IMR-90 (cell line): ENCODE measurements around the gene CCND1.

Experiments used
- CEBPB ChIP-seq: IDR thresholded peaks from 2 replicates; pipeline ENCODE4 v1.6.1; 2012; ENCODE audit warnings: low read depth, low read length, improper control_type of control experiment
- CHD1 ChIP-seq: IDR thresholded peaks from 2 replicates; pipeline ENCODE4 v1.6.1; 2012; ENCODE audit warnings: low read depth, low read length, improper control_type of control experiment
- CTCF ChIP-seq: conservative IDR thresholded peaks from 2 replicates; pipeline ENCODE4 v1.5.1; 2012; ENCODE audit warnings: mild to moderate bottlenecking, low read depth, low read length, improper control_type of control experiment
- ELK1 ChIP-seq: fragments of 150-350 bp; IDR thresholded peaks from 2 replicates; pipeline ENCODE4 v1.6.1; 2016; ENCODE audit warnings: low read depth, mild to moderate bottlenecking, low read length, moderate library complexity, borderline replicate concordance
- FOS ChIP-seq: fragments of 150-350 bp; IDR thresholded peaks from 2 replicates; pipeline ENCODE4 v1.6.1; 2016; ENCODE audit warnings: low read depth, low read length
- MAZ ChIP-seq: IDR thresholded peaks from 2 replicates; pipeline ENCODE4 v1.6.1; 2012; ENCODE audit warnings: low read depth, mild to moderate bottlenecking, low read length, improper control_type of control experiment, moderate library complexity, borderline replicate concordance
- POLR2A ChIP-seq: IDR thresholded peaks from 2 replicates; pipeline ENCODE4 v1.6.1; 2012; ENCODE audit warnings: mild to moderate bottlenecking, low read depth, low read length
- RAD21 ChIP-seq: IDR thresholded peaks from 2 replicates; pipeline ENCODE4 v1.6.1; 2012; ENCODE audit warnings: low read length, improper control_type of control experiment
- RCOR1 ChIP-seq: IDR thresholded peaks from 2 replicates; pipeline ENCODE4 v1.6.1; 2012; ENCODE audit warnings: mild to moderate bottlenecking, low read length, improper control_type of control experiment; ENCODE audit not compliant: insufficient replicate concordance
- SMC3 ChIP-seq: fragments of 150-350 bp; IDR thresholded peaks from 2 replicates; pipeline ENCODE4 v1.6.1; 2016; ENCODE audit warnings: low read depth, mild to moderate bottlenecking, antibody characterized with exemption, low read length, moderate library complexity
- TF ChIP-seq, protein P1 (sequence below): fragments of 150-350 bp; IDR thresholded peaks from 2 replicates; pipeline ENCODE4 v1.6.1; 2017; ENCODE audit warnings: mild to moderate bottlenecking, antibody characterized with exemption, low read length, low read depth

- no peak for TF ChIP-seq POLR2A
- TF ChIP-seq RCOR1, result no peak
- no peak for TF ChIP-seq CTCF
- TF ChIP-seq RAD21, result no peak
- TF ChIP-seq ELK1, result no peak
- TF ChIP-seq, protein P1, sequence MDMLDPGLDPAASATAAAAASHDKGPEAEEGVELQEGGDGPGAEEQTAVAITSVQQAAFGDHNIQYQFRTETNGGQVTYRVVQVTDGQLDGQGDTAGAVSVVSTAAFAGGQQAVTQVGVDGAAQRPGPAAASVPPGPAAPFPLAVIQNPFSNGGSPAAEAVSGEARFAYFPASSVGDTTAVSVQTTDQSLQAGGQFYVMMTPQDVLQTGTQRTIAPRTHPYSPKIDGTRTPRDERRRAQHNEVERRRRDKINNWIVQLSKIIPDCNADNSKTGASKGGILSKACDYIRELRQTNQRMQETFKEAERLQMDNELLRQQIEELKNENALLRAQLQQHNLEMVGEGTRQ, result no peak
- TF ChIP-seq MAZ, result no peak
- no peak for TF ChIP-seq CEBPB
- TF ChIP-seq SMC3, result no peak
- TF ChIP-seq CHD1, result no peak
- no peak for TF ChIP-seq FOS
These were observed 47.8 kb upstream of the CCND1 start for GRCh38 chr11:69592986-69593650.
